ENCODE data around the gene RXRB.

Gene RXRB

GRCh38 chr6:33248643-33248931, 48.1 kb upstream of the RXRB start:
- Histone ChIP-seq H3K4me3 (ENCODE audit: low read length) (peak overlapping the region; percentile 74), H3K79me2 (ENCODE audit: low read length) (peaks cover 12% of the 10 kb centered on the region), H3K4me2 (ENCODE audit: low read depth, low read length) (peak overlapping the region; percentile 100), H3F3A (ENCODE audit: insufficient read depth, low read length) (peaks cover 6% of the 10 kb centered on the region), H3K9me3 (replicated peaks; ENCODE audit: insufficient read depth, low read length) (no peaks in the 10 kb centered on the region), H3K9me2 (replicated peaks; ENCODE audit: insufficient read depth, low read length) (no peaks in the 10 kb centered on the region), H3K27me3 (replicated peaks; ENCODE audit: insufficient read depth, low read length) (no peaks in the 10 kb centered on the region), H3K4me1 (ENCODE audit: low read length) (peaks cover 10% of the 10 kb centered on the region), H3K36me3 (replicated peaks; ENCODE audit: insufficient read depth, low read length) (no peaks in the 10 kb centered on the region), H4K20me1 (ENCODE audit: insufficient read depth, low read length) (no peaks in the 10 kb centered on the region), H2AFZ (ENCODE audit: low read length) (peak overlapping the region; percentile 91), H3K27ac (ENCODE audit: low read length) (peak overlapping the region; percentile 77; the same call in 1 of the 2 replicates), H3K9ac (ENCODE audit: low read length) (peak overlapping the region; percentile 64)
- TF ChIP-seq CTCF (IDR thresholded peaks at IDR 0.05; ENCODE audit: low read length) (no peak), EZH2 (optimal IDR thresholded peaks at IDR 0.05; ENCODE audit: low read depth, low read length) (no peak), EZH2phosphoT487 (IDR thresholded peaks at IDR 0.05; ENCODE audit: low read length) (no peak)
- DNase-seq = no peak

DNA sequence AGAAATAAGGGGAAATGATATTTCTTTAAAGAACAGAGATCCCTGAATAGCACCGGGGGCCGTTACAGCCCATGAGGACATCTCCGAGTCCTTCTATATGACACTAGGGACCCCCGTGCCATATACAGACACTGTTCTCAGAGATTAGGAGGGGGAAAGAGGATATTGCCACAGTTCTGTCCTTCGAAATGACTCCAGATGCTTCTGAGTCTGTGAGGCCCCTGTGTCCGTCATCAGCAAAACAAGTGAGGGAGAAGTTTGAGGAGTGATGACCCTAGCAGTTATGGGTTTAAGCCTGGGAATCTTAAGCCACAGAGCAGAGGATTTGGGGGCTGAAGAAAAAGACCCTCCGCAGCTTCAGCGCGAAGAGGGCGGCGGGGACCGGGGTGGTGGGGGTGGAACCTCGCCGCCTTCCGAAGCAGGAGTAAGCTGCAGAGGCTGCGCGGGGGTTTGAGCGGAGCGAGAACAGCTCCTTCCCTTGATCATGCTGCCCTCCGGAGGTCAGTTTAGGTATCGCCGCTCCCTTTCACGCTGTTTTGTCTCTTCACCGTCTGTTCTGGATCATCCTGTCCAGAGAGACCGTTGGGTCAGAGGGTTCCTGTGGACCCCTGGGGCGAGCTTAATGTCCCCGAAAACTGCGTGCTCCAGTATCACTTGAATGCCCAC, 47.6 kb upstream of the RXRB start:
- Histone ChIP-seq H3K9me2 (replicated peaks; ENCODE audit: insufficient read depth, low read length) (no peaks in the 10 kb centered on the region), H3K9me3 (replicated peaks; ENCODE audit: insufficient read depth, low read length) (no peaks in the 10 kb centered on the region), H3K36me3 (replicated peaks; ENCODE audit: insufficient read depth, low read length) (no peaks in the 10 kb centered on the region), H3K4me1 (ENCODE audit: low read length) (peaks cover 10% of the 10 kb centered on the region), H4K20me1 (ENCODE audit: insufficient read depth, low read length) (no peaks in the 10 kb centered on the region), H3K9ac (ENCODE audit: low read length) (peak overlapping the region; percentile 64; the same call in 1 of the 2 replicates), H3K27ac (ENCODE audit: low read length) (peak overlapping the region; percentile 77; the same call in 1 of the 2 replicates), H3K4me3 (ENCODE audit: low read length) (peak overlapping the region; percentile 74), H3K27me3 (replicated peaks; ENCODE audit: insufficient read depth, low read length) (0 out of 2 replicates have a peak, but pooled peaks cover 4% of the 10 kb centered on the region), H2AFZ (ENCODE audit: low read length) (peak overlapping the region; percentile 91), H3K4me2 (ENCODE audit: low read depth, low read length) (peak overlapping the region; percentile 100), H3F3A (ENCODE audit: insufficient read depth, low read length) (peaks cover 6% of the 10 kb centered on the region), H3K79me2 (ENCODE audit: low read length) (peaks cover 12% of the 10 kb centered on the region)
- peak; percentile 87 for DNase-seq
- TF ChIP-seq EZH2phosphoT487 (IDR thresholded peaks at IDR 0.05; ENCODE audit: low read length) (no peak), CTCF (IDR thresholded peaks at IDR 0.05; ENCODE audit: low read length) (peak; percentile 79)

DNA sequence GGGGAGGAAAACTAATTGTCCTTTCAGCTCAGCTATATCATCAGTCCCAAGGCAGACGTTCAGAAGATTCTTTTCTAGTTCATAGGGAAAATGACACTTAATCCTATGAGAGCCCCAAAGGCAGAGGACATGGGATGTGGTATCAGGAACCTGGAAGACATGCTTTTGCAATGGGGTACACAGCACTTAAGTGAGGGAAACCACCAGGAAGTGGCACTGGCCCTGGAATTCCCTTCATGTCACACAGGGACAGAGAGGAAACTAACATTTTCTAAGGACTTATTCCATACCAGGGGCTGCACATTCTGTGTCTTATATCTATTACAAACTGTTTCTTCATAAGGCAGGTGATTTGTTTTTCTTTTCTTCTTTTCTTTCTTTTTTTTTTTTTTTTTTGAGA, 43.0 kb upstream of the RXRB start:
- H3K9me2 ChIP-seq (replicated peaks; ENCODE audit: insufficient read depth, low read length) = no peaks in the 10 kb centered on the region
- H3K4me1 ChIP-seq (ENCODE audit: low read length) = 0 out of 2 replicates have a peak, but pooled peaks cover 2% of the 10 kb centered on the region
- no peaks in the 10 kb centered on the region for H3K9me3 ChIP-seq (replicated peaks; ENCODE audit: insufficient read depth, low read length)
- H4K20me1 ChIP-seq (ENCODE audit: insufficient read depth, low read length) = no peaks in the 10 kb centered on the region
- peaks cover 16% of the 10 kb centered on the region; the same call in 1 of the 2 replicates for H3K27me3 ChIP-seq (replicated peaks; ENCODE audit: insufficient read depth, low read length)
- DNase-seq = no peak
- H3K36me3 ChIP-seq (replicated peaks; ENCODE audit: insufficient read depth, low read length) = no peaks in the 10 kb centered on the region
- no peak overlapping the region for H3K4me3 ChIP-seq (ENCODE audit: low read length)
- no peak for TF ChIP-seq EZH2phosphoT487 (IDR thresholded peaks at IDR 0.05; ENCODE audit: low read length)
- no peak overlapping the region for H3K9ac ChIP-seq (ENCODE audit: low read length)
- H3K27ac ChIP-seq (ENCODE audit: low read length) = no peak overlapping the region
- H3F3A ChIP-seq (ENCODE audit: insufficient read depth, low read length) = peaks cover under 1% of the 10 kb centered on the region
- no peak overlapping the region for H3K4me2 ChIP-seq (ENCODE audit: low read depth, low read length)
- H3K79me2 ChIP-seq (ENCODE audit: low read length) = no peaks in the 10 kb centered on the region
- H2AFZ ChIP-seq (ENCODE audit: low read length) = no peak overlapping the region

- Histone ChIP-seq H3K4me3 (ENCODE audit: low read length) (no peak overlapping the region), H3K9me3 (replicated peaks; ENCODE audit: insufficient read depth, low read length) (no peaks in the 10 kb centered on the region), H3K27me3 (replicated peaks; ENCODE audit: insufficient read depth, low read length) (peaks cover 20% of the 10 kb centered on the region; the same call in 1 of the 2 replicates), H3K4me2 (ENCODE audit: low read depth, low read length) (no peak overlapping the region), H3K36me3 (replicated peaks; ENCODE audit: insufficient read depth, low read length) (no peaks in the 10 kb centered on the region), H4K20me1 (ENCODE audit: insufficient read depth, low read length) (no peaks in the 10 kb centered on the region), H3K9ac (ENCODE audit: low read length) (no peak overlapping the region), H3F3A (ENCODE audit: insufficient read depth, low read length) (no peaks in the 10 kb centered on the region), H3K27ac (ENCODE audit: low read length) (no peak overlapping the region), H3K4me1 (ENCODE audit: low read length) (no peaks in the 10 kb centered on the region), H2AFZ (ENCODE audit: low read length) (no peak overlapping the region), H3K9me2 (replicated peaks; ENCODE audit: insufficient read depth, low read length) (no peaks in the 10 kb centered on the region), H3K79me2 (ENCODE audit: low read length) (no peaks in the 10 kb centered on the region)
- TF ChIP-seq EZH2 (optimal IDR thresholded peaks at IDR 0.05; ENCODE audit: low read depth, low read length) = no peak
- TF ChIP-seq CTCF (IDR thresholded peaks at IDR 0.05; ENCODE audit: low read length) = no peak
- no peak for DNase-seq
Measured at GRCh38 chr6:33241968-33242367, 41.5 kb upstream of the RXRB start.
